HG03342 (cell line): ENCODE data around the gene AP3B1.
"Not testable (repeated sequence)": the region's sequence is repeated elsewhere in the genome, so short reads cannot be mapped to it uniquely, and the experiment has no call there.

Experiments
- ATAC-seq: cut with Tn5 transposase; IDR thresholded peaks from one replicate; pipeline ENCODE4 v1.9.1; 2021; ENCODE audit warnings: mild to moderate bottlenecking, moderate library complexity; ENCODE audit not compliant: unreplicated experiment

The AP3B1 gene

GRCh38 chr5:78251663-78252284, 42.7 kb downstream of the AP3B1 start:
- ATAC-seq, result no peak

GRCh38 chr5:78245136-78245535, 49.4 kb downstream of the AP3B1 start:
- ATAC-seq, result no peak

- no peak for ATAC-seq
Measured at GRCh38 chr5:78243639-78244038, 50.9 kb downstream of the AP3B1 start.

- no peak for ATAC-seq
Measured at GRCh38 chr5:78243091-78243490, 51.4 kb downstream of the AP3B1 start.

- ATAC-seq, result no peak
Measured at GRCh38 chr5:78242001-78242400, 52.5 kb downstream of the AP3B1 start.

GRCh38 chr5:78237911-78238310, 56.6 kb downstream of the AP3B1 start:
- ATAC-seq, result no peak

- no peak for ATAC-seq
Measured at GRCh38 chr5:78236046-78236445, 58.5 kb downstream of the AP3B1 start.

- no peak for ATAC-seq
Measured at GRCh38 chr5:78235289-78235688, 59.2 kb downstream of the AP3B1 start.

- ATAC-seq, result no peak
Measured at GRCh38 chr5:78234804-78235203, 59.7 kb downstream of the AP3B1 start.

- no peak for ATAC-seq
Measured at GRCh38 chr5:78232163-78232562, 62.3 kb downstream of the AP3B1 start.

GRCh38 chr5:78224358-78224757, 70.1 kb downstream of the AP3B1 start:
- no peak for ATAC-seq

GRCh38 chr5:78221964-78222451, 72.5 kb downstream of the AP3B1 start:
- ATAC-seq, result peak; percentile 99

- no peak for ATAC-seq
Measured at GRCh38 chr5:78221467-78221866, 73.0 kb downstream of the AP3B1 start.

- ATAC-seq, result no peak
Measured at GRCh38 chr5:78215972-78216371, 78.5 kb downstream of the AP3B1 start.

GRCh38 chr5:78215565-78215964, 78.9 kb downstream of the AP3B1 start:
- ATAC-seq, result no peak

GRCh38 chr5:78213799-78214198, 80.7 kb downstream of the AP3B1 start:
- ATAC-seq, result no peak

- no peak for ATAC-seq
Measured at GRCh38 chr5:78211052-78211451, 83.4 kb downstream of the AP3B1 start.

- ATAC-seq, result no peak
Measured at GRCh38 chr5:78204241-78204640, 90.3 kb downstream of the AP3B1 start.

GRCh38 chr5:78203815-78204214, 90.7 kb downstream of the AP3B1 start:
- no peak for ATAC-seq

- no peak for ATAC-seq
Measured at GRCh38 chr5:78190402-78190801, 104.1 kb downstream of the AP3B1 start.

GRCh38 chr5:78188681-78189080, 105.8 kb downstream of the AP3B1 start:
- not testable (repeated sequence) for ATAC-seq

GRCh38 chr5:78187172-78187571, 107.3 kb downstream of the AP3B1 start:
- ATAC-seq, result no peak

- ATAC-seq, result no peak
Measured at GRCh38 chr5:78182838-78183237, 111.7 kb downstream of the AP3B1 start.
